Measurements from ENCODE around the gene FAM149A. TPM values are rescaled to one million over a fixed set of nuclear protein-coding genes. Genes with fewer than 3 reads are reported as not detected.
A peak's percentile ranks its signal among the peaks of the same experiment; 100 is the strongest.

FAM149A gene
- total and polyA plus RNA-seq, 10 of the 15 experiments (the other 5 are each of a cell fraction or from before 2014, with no cell fraction given), result 0.38 to 1.9 (median 0.99) TPM

DNA sequence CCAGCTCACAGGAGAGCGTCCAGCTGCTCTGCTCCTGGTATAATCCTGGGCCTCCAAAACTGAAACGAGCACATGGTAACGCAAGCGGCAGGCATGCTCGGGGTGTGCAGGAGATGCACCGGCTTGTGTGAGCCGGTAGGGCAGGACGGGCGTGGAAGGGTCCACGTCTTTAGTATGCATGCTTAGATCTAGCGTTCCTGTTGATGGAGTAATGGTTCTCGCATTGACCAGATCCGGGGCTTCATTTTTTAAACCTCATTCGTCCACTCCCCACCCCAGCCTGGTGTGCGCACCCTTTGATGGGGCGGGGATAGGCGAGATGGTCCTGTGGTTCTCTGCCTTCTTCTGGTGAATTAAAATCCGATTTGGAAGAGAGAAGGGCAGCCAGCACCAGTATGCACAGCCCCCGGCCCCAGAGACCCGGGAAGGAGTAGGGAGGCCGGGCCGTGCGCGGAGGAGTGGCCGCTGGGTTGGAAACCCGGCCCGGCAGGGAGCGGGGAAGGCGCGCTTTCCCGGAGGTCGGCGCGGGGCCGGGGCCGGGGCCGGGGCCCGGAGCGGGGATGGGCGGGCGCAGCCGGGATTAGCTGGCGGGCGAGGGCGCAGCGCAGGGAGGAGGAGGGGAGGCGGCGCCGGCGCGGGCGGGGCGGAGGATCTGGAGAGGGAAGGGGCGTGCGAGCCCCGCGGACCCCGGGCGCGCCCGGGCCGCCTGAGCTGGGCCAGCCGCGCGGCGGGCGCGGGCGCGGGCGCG lies 39.9 kb downstream of the FAM149A start (continued):
- no peak for TF ChIP-seq NFXL1 (IDR thresholded peaks at IDR 0.05; ENCODE audit: borderline replicate concordance)
- no peak for TF ChIP-seq HDAC2 (IDR thresholded peaks at IDR 0.05)
- no peak for TF ChIP-seq MEF2B (IDR thresholded peaks at IDR 0.05; ENCODE audit: partially characterized antibody, poor library complexity, severe bottlenecking)
- TF ChIP-seq SMARCA5 (IDR thresholded peaks at IDR 0.05), result no peak
- TF ChIP-seq HCFC1 (IDR thresholded peaks at IDR 0.05; ENCODE audit: low read length), result no peak
- no peak for TF ChIP-seq BACH1 (IDR thresholded peaks at IDR 0.05; ENCODE audit: borderline replicate concordance)
- TF ChIP-seq IKZF1 (conservative IDR thresholded peaks at IDR 0.05), result no peak

DNA sequence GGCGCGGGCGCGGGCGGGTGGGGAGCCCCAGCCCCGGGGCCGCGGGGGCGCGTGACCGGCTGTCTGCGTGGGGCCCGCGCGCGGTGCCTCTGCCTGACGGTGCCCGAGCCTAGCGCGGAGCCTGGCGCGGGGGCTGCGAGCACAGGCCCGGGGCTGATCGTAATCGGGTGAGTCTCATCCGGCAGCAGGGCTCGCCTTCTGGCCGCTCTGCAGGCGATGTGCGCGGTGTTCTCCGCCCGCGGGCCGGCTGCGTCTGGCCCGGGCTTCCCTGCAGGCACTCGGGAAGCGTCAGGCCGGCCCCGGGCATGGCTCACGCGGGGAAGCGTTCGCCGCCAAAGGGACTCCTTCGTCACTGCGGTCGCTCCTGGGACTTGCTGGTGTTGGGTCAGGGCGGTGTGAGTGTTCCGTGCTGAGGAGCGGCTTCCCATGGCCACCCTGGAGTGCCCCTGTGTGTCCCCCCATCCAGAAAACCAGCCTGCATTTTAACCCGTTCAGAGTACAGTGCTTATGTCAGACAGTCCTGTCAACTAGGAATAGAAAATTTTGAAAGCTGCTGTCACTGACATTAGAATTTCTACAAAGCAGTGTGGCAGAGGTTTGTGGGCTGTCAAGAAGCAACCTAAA lies 40.6 kb downstream of the FAM149A start:
- FAIRE-seq, result no peak
- Histone ChIP-seq H3K79me2 (ENCODE audit: control insufficient read depth, insufficient read depth, low read length) (no peaks in the 10 kb centered on the region), H2AFZ (ENCODE audit: control insufficient read depth, low read depth, low read length) (no peak overlapping the region; the same call in 1 of the 2 replicates), H3K4me3 (no peak overlapping the region), H3K9ac (ENCODE audit: control insufficient read depth, insufficient read depth, low read length) (no peak overlapping the region), H3K4me1 (ENCODE audit: control insufficient read depth, insufficient read depth, low read length) (no peaks in the 10 kb centered on the region), H3K36me3 (ENCODE audit: control insufficient read depth in 2 of 2, insufficient read depth in 2 of 2, low read length in 1 of 2) (no peaks in the 10 kb centered on the region), H3K27ac (ENCODE audit: control insufficient read depth, insufficient read depth) (no peak overlapping the region), H4K20me1 (ENCODE audit: control insufficient read depth, insufficient read depth) (no peaks in the 10 kb centered on the region), H3K4me2 (ENCODE audit: control insufficient read depth, insufficient read depth) (peak overlapping the region; percentile 38), H3K9me3 (replicated peaks; ENCODE audit: control insufficient read depth, insufficient read depth, low read length) (no peaks in the 10 kb centered on the region), H3K27me3 (replicated peaks in 1 of 2; ENCODE audit: control insufficient read depth in 2 of 2, insufficient read depth in 2 of 2, low read length in 1 of 2) (peaks cover 13 to 14% of the 10 kb centered on the region in 2 experiments)
- 2% methylated on average over 31 of the region's 54 CpGs for WGBS (ENCODE audit: insufficient coverage, insufficient replicate concordance, low lambda C conversion rate, missing lambda C conversion rate)
- BruUV-seq (replicated peaks), result no TSS peak
- RAD21 ChIA-PET (ENCODE audit: unreplicated experiment), result no interaction called here
- intact Hi-C loops (cut with micrococcal nuclease; ENCODE audit: unreplicated experiment), result no loop called here
- TF ChIP-seq TAF1 (IDR thresholded peaks at IDR 0.05; ENCODE audit: borderline replicate concordance, low read depth, low read length) (no peak), SUZ12 (IDR thresholded peaks at IDR 0.05; ENCODE audit: unreplicated experiment) (peak; percentile 64)
- POLR2A ChIA-PET, result no interaction called here
- DNase-seq (ENCODE audit: low read depth, low spot score), result no peak
- SMC1A ChIA-PET (ENCODE audit: uncharacterized antibody, unreplicated experiment), result no interaction called here
- CTCF ChIA-PET, result no interaction called here
- in situ Hi-C loops (cut with MboI), result no loop called here
- ATAC-seq, result no peak

All from GM12878 (cell line).